Stimulated activated CD8-positive, alpha-beta memory T cell treated with anti-CD3 and anti-CD28 coated beads, Interleukin-7, amount 100 ng/mL, for 48 hours (primary cell): ENCODE data around the gene AGRP.

Experiments used
- DNase-seq, 2 donors: peaks; one replicate each; pipeline ENCODE4 v3.0.0-alpha.2; 2020; ENCODE audit warnings: low read depth in 1 of 2; ENCODE audit errors: extremely low read depth in 1 of 2

The AGRP gene

DNA sequence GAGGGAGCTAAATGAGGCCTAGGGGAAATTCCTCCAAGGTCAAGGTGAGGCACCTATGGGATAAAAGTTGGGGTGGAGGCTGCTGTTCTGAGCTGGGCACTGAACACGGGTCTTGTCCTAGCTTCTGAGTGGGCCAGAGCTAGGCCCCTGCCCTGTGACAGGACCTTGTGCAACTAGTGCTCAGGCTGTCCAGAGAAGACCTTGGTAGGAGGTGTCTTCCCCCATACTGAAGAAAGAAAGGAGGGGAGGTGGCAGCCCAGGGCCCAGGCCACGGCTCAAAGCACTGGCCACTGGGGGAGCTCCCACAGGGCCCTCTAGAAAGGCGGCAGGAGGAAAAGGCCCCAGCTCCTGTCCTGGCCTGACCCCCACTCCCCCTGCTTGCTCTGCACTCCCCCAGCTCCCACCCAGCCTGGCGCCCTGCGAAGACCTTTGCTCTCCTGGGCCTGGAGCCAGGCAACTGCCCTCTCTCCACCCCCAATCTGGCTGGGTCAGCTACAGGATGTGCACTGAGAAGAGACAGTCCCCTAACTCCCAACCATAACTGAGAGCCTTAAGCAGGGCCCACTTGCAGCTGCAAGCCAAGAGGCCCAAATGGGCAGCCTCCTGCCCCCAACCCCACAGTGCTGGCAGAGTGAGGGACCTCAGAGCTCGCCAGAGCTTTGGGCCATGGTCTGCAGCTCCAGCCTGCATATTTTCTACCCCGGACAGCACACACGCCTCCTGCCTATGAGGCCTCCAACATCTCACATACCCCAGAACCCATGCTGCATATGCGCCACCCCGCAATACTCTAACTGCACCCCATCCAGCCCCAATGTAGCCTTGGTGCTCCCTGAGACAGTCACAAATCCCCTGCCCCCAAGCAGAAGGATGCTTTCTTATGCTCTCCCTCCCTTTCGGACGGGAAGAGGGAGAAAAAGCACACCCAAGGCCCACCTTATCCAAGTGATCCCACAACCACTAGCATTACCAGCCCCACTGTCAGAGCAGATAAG lies 37.1 kb downstream of the AGRP start:
- no peak for DNase-seq

GRCh38 chr16:67445441-67445912 lies 37.9 kb downstream of the AGRP start:
- no peak for DNase-seq

- DNase-seq, result no peak
Measured at GRCh38 chr16:67445126-67445426, 38.3 kb downstream of the AGRP start.

- no peak for DNase-seq
Measured at GRCh38 chr16:67444259-67445125, 38.9 kb downstream of the AGRP start.

GRCh38 chr16:67443265-67443664 lies 40.1 kb downstream of the AGRP start:
- no peak for DNase-seq

- no peak for DNase-seq
Measured at GRCh38 chr16:67442581-67443255, 40.6 kb downstream of the AGRP start.

GRCh38 chr16:67441907-67442306 lies 41.4 kb downstream of the AGRP start:
- no peak for DNase-seq

- DNase-seq, result no peak
Measured at GRCh38 chr16:67441271-67441753, 42.0 kb downstream of the AGRP start.

- DNase-seq, result no peak
Measured at GRCh38 chr16:67438824-67439393, 44.4 kb downstream of the AGRP start.

GRCh38 chr16:67438098-67438791 lies 45.1 kb downstream of the AGRP start:
- no peak for DNase-seq

GRCh38 chr16:67437513-67437912 lies 45.8 kb downstream of the AGRP start:
- no peak for DNase-seq

DNA sequence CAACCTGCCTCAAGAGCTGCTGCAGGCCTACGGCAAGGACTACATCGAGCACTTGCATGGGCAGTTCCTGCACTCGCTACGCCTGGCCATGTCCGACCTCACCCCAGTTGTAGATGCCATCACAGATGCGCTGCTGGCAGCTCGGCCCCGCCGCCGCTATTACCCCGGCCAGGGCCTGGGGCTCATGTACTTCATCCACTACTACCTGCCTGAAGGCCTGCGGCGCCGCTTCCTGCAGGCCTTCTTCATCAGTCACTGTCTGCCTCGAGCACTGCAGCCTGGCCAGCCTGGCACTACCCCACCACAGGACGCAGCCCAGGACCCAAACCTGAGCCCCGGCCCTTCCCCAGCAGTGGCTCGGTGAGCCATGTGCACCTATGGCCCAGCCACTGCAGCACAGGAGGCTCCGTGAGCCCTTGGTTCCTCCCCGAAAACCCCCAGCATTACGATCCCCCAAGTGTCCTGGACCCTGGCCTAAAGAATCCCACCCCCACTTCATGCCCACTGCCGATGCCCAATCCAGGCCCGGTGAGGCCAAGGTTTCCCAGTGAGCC lies 46.6 kb downstream of the AGRP start:
- no peak for DNase-seq

DNA sequence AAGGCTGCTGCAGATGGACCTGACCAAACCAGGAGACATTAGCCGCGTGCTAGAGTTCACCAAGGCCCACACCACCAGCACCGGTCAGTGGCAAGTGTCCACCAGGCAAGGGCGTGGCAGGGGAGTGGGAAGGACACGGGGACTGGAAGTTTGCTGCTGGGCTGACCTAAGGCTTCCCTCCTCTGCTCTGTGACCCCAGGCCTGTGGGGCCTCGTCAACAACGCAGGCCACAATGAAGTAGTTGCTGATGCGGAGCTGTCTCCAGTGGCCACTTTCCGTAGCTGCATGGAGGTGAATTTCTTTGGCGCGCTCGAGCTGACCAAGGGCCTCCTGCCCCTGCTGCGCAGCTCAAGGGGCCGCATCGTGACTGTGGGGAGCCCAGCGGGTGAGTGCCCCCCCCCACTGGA lies 47.6 kb downstream of the AGRP start:
- DNase-seq, result no peak

- DNase-seq, result no peak
Measured at GRCh38 chr16:67433131-67433719, 50.1 kb downstream of the AGRP start.
